Choroid plexus epithelial cell (primary cell): ENCODE measurements around the gene GET3.

Source experiments
- DNase-seq: peaks from one replicate; pipeline ENCODE4 v3.0.0-alpha.2; 2010; ENCODE audit warnings: low read depth
- H3K4me3 ChIP-seq: 2 replicates; pipeline ENCODE4 v1.5.1; 2011; ENCODE audit warnings: low read depth, mild to moderate bottlenecking, control low read depth, low read length, moderate library complexity
- TF ChIP-seq, protein P1 (sequence below): conservative IDR thresholded peaks from 2 replicates; pipeline ENCODE4 v1.5.1; 2011; ENCODE audit warnings: low read depth, mild to moderate bottlenecking, control low read depth, inconsistent platforms, low read length, moderate library complexity

The GET3 gene

GRCh38 chr19:12785431-12786031 is 48.2 kb downstream of the GET3 start:
- TF ChIP-seq, protein P1, sequence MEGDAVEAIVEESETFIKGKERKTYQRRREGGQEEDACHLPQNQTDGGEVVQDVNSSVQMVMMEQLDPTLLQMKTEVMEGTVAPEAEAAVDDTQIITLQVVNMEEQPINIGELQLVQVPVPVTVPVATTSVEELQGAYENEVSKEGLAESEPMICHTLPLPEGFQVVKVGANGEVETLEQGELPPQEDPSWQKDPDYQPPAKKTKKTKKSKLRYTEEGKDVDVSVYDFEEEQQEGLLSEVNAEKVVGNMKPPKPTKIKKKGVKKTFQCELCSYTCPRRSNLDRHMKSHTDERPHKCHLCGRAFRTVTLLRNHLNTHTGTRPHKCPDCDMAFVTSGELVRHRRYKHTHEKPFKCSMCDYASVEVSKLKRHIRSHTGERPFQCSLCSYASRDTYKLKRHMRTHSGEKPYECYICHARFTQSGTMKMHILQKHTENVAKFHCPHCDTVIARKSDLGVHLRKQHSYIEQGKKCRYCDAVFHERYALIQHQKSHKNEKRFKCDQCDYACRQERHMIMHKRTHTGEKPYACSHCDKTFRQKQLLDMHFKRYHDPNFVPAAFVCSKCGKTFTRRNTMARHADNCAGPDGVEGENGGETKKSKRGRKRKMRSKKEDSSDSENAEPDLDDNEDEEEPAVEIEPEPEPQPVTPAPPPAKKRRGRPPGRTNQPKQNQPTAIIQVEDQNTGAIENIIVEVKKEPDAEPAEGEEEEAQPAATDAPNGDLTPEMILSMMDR: no peak
- DNase-seq: no peak
- H3K4me3 ChIP-seq: no peak overlapping the region

DNA sequence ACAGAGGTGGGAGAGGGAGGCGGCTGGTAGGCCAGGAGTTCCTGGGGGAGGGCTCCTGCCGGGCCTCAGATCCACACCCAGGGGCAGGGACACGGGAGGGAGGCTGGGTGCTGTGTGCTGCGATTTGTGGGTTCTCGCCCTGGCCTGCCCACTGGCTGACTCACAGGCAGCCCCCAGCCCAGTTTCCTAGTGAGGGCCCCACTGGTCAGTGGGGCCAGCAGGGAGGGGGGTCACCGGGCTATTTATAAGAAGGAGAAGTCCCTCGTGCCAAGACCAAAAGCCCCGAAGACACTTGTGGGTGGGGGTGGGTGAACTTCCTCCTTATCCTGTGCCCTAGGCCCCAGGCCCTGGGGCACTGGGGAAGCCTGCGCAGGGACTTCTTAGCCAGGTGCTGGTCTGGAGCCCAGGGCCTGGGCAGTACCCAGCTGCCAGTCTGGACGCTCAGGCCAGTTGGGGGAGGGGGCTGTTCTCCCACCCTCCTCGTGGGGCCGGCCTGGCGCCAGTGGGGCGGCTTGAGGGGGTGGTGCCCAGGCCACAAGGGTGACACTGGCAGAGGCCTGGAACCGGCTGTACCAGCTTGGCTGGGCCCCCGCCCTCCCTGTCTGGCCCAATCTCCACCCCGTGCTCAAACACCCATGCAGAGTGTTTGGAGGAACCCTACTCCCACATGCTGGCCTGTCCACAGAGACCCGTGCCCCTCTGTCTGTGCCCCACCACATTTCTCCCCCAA is 49.0 kb downstream of the GET3 start:
- DNase-seq: no peak
- no peak overlapping the region for H3K4me3 ChIP-seq
- TF ChIP-seq, protein P1: no peak

DNA sequence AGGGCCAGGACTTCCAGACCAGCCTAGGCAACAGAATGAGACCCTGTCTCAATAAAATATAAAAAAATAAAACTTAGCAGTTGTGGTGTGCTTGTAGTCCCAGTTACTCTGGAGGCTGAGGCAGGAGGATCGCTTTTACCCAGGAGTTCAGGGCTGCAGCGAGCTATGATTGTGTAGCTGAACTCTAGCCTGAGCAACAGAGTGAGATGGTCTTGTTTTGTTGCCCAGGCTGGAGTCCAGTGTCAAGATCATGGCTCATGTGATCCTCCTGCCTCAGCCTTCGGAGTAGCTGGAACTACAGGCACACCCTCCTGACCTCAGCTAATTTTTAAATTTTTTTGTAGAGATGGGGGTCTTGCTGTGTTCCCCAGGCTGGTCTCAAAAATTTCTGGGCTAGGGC is 49.7 kb downstream of the GET3 start:
- TF ChIP-seq, protein P1: no peak
- H3K4me3 ChIP-seq: no peak overlapping the region
- DNase-seq: no peak

- no peak for DNase-seq
- no peak overlapping the region for H3K4me3 ChIP-seq
- TF ChIP-seq, protein P1: no peak
Measured at GRCh38 chr19:12787458-12787857, 50.2 kb downstream of the GET3 start.

GRCh38 chr19:12788042-12788681 is 50.9 kb downstream of the GET3 start:
- DNase-seq: no peak
- TF ChIP-seq, protein P1: no peak
- H3K4me3 ChIP-seq: no peak overlapping the region

DNA sequence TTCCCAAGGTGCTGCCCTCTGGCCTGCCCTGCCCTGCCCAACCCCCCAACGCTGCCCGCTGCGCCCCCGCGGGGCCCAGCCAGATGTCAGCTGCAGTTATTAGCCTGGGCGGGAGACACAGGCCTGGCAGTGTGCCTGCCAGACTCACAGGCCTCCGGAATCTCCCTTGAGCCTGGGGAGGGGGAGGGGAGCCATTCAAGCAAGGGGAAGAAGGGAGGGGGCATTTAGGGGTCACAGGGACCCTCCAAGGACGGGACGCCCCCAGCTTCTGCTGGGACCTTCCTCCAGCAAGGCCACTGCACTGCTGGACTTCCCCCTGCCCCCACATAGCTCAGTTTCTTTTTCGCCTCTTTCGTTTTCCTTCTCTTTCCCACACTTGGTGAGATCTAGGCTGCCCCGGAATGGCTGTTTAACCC is 51.4 kb downstream of the GET3 start:
- DNase-seq: peak; percentile 79
- TF ChIP-seq, protein P1: no peak
- peak overlapping the region; percentile 100 for H3K4me3 ChIP-seq
